ENCODE measurements around the gene GASK1A. TPM values are rescaled to one million over a fixed set of nuclear protein-coding genes. Genes with fewer than 3 reads are reported as not detected.

Gene GASK1A
- total and polyA plus RNA-seq, 2 donors = 10.5 to 25.1 TPM

GRCh38 chr3:43023066-43023465 lies 44.0 kb downstream of the GASK1A start:
- Histone ChIP-seq H3K4me1 (ENCODE audit: insufficient read depth) (no peaks in the 10 kb centered on the region), H3K4me3 (ENCODE audit: low read depth, low read length) (no peak overlapping the region), H3K36me3 (ENCODE audit: insufficient read depth) (no peaks in the 10 kb centered on the region), H3K27ac (ENCODE audit: low read depth) (no peak overlapping the region)
- DNase-seq (ENCODE audit: extremely low spot score) = no peak
- 93% methylated on average over 4 of the region's 4 CpGs for WGBS

DNA sequence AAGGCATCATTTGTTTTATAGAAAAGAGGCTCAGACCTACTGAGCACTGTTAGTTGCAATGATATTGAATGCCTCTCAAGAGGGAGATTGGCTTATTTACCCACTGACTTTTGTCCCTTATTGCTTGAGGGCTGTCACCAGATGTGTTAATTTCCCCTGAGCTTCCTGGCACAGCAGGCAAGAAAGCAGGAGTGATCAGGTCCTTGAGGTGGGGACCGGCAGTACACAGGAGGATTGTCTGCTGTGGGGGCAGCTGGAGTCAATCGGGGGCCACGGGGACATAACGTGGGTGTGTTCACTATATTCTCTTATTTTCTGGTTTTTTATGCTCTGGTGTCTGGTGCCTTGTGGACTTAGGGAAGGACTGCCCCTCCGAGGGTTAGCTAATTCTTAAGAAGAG lies 44.6 kb downstream of the GASK1A start:
- DNase-seq (ENCODE audit: extremely low spot score) = no peak
- Histone ChIP-seq H3K36me3 (ENCODE audit: insufficient read depth) (no peaks in the 10 kb centered on the region), H3K27ac (ENCODE audit: low read depth) (no peak overlapping the region), H3K4me3 (ENCODE audit: low read depth, low read length) (no peak overlapping the region), H3K4me1 (ENCODE audit: insufficient read depth) (no peaks in the 10 kb centered on the region)
- 81% methylated on average over 5 of the region's 5 CpGs for WGBS

- no peaks in the 10 kb centered on the region for H3K36me3 ChIP-seq (ENCODE audit: insufficient read depth)
- 67% methylated on average over 6 of the region's 6 CpGs for WGBS
- DNase-seq (ENCODE audit: extremely low spot score) = no peak
- H3K4me1 ChIP-seq (ENCODE audit: insufficient read depth) = no peaks in the 10 kb centered on the region
- H3K4me3 ChIP-seq (ENCODE audit: low read depth, low read length) = no peak overlapping the region
- no peak overlapping the region for H3K27ac ChIP-seq (ENCODE audit: low read depth)
Measured at GRCh38 chr3:43024181-43024885, 45.2 kb downstream of the GASK1A start.

DNA sequence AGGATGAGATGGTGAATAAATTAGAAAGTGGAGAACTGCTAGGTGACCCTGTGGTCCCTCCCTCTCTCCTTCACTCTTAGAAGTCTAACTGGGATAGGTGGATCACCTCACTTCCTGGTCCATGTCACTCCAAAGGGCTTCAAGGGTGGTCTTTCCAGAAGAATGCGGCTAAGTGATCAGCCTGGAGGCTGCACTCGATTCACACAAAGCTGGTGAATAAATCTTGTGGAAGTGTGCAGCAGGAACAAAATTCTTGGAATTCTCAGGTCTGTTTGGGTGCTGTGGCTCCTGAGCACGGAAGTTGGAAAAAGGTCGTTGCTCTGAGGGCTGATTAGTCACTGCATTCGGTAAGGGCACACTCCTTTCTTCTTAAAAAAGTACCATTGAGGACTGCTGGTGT lies 46.3 kb downstream of the GASK1A start:
- H3K4me1 ChIP-seq (ENCODE audit: insufficient read depth) = no peaks in the 10 kb centered on the region
- no peak overlapping the region for H3K27ac ChIP-seq (ENCODE audit: low read depth)
- 75% methylated on average over 5 of the region's 5 CpGs for WGBS

DNA sequence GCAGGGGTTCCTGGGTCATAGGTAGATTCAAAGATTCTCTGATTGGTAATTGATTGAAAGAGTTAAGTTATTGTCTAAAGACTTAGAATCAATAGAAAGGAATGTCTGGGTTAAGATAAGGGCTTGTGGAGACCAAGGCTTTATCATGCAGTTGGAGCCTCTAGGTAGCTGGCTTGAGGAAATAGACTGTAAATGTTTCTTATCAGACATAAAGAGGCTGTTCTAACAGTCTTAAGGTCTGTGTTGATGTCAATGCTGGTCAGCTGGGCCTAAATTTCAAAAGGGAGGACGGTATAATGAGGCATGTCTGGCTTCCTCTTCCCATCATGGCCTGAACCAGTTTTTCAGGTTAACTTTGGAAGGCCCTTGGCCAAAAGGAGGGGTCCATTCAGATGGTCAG lies 48.9 kb downstream of the GASK1A start:
- H3K4me1 ChIP-seq (ENCODE audit: insufficient read depth) = no peaks in the 10 kb centered on the region

More for the DNA sequence above, 46.3 kb downstream of the GASK1A start:
- DNase-seq (ENCODE audit: extremely low spot score) = no peak
- no peaks in the 10 kb centered on the region for H3K36me3 ChIP-seq (ENCODE audit: insufficient read depth)
- H3K4me3 ChIP-seq (ENCODE audit: low read depth, low read length) = no peak overlapping the region

DNA sequence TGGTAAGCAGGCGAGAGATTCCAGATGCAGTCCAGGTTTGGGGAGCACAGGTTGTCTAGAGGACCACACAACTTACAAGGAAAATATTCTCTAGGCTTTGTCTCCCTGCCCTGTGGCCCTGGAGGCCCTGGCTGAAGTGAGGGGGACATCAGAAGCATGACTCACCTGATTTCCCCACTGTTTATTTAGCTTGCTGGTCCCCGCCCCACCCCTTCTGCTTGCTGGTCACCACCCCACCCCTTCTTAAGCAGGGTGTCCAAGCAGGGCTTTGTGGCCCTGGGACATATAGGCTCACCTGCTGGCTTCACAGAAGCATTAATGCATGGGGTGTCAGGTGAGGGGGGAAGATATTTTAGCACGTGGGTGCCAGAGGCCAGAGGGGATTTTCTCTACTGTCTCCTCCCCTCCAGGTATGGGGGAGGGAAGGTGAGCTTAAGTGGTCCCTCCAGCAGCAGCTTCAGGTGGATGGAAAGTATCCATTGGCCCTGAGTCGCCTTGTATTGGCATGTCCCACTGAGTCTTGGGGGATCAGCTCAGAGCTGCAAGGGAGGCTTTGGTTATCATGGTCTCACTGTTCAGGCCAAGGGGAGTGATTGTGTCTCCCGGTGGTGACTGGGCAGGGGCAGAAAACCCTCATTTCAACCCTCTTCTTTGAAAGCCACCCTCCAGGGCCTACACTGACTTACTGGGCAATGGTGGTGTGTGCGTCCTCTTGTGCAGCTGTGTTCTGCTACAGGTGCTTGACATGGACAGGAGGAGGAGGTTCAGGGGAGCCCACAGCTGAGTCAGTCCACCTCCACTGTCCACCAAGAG lies 49.8 kb downstream of the GASK1A start:
- Histone ChIP-seq H3K36me3 (ENCODE audit: insufficient read depth) (no peaks in the 10 kb centered on the region), H3K4me3 (ENCODE audit: low read depth, low read length) (no peak overlapping the region), H3K4me1 (ENCODE audit: insufficient read depth) (no peaks in the 10 kb centered on the region), H3K27ac (ENCODE audit: low read depth) (no peak overlapping the region)
- no peak for DNase-seq (ENCODE audit: extremely low spot score)
- 92% methylated on average over 6 of the region's 6 CpGs for WGBS

More for the DNA sequence above, 48.9 kb downstream of the GASK1A start:
- no peak overlapping the region for H3K4me3 ChIP-seq (ENCODE audit: low read depth, low read length)
- 69% methylated on average over 1 of the region's 1 CpG for WGBS
- H3K27ac ChIP-seq (ENCODE audit: low read depth) = no peak overlapping the region
- DNase-seq (ENCODE audit: extremely low spot score) = no peak
- no peaks in the 10 kb centered on the region for H3K36me3 ChIP-seq (ENCODE audit: insufficient read depth)

DNA sequence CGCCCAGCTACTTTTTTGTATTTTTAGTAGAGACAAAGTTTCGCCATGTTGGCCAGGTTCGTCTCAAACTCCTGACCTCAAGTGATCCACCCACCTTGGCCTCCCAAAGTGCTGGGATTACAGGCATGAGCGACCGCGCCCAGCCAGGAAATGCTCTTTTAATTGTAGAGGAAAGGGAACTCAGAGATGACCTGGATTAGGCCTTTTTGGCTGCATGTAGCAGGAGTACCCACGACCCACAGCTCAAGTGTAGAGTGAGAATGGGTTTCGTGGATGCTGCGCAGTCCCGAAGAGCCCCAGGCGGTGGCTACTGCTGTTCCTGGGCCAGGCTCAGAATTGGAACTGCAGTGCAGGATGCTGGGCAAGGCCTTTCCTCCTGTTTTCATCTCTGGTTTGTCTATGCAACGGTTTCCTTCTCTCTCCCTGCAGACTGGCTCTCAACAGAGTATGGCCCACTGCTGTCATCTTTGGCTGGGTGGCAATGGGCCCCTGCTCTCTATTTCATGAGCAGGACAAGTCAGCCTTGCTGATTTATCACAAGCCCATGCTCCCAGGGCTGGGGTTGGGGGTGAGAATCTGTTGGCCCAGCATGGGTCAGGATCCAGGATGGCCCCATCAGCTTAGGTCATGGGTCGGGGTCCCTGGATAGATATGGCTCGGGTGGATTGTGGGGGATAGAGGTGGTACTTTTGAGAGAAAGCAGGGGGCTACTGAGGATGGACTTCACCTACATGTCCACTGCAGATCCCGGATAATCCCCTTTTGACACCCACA lies 51.2 kb downstream of the GASK1A start:
- Histone ChIP-seq H3K27ac (ENCODE audit: low read depth) (no peak overlapping the region), H3K4me3 (ENCODE audit: low read depth, low read length) (no peak overlapping the region), H3K4me1 (ENCODE audit: insufficient read depth) (no peaks in the 10 kb centered on the region), H3K36me3 (ENCODE audit: insufficient read depth) (no peaks in the 10 kb centered on the region)
- WGBS = 88% methylated on average over 15 of the region's 15 CpGs
- DNase-seq (ENCODE audit: extremely low spot score) = no peak

- H3K36me3 ChIP-seq (ENCODE audit: insufficient read depth) = no peaks in the 10 kb centered on the region
- WGBS = 67% methylated on average over 4 of the region's 4 CpGs
- H3K4me1 ChIP-seq (ENCODE audit: insufficient read depth) = no peaks in the 10 kb centered on the region
- H3K4me3 ChIP-seq (ENCODE audit: low read depth, low read length) = no peak overlapping the region
- DNase-seq (ENCODE audit: extremely low spot score) = no peak
- no peak overlapping the region for H3K27ac ChIP-seq (ENCODE audit: low read depth)
Measured at GRCh38 chr3:43031485-43031884, 52.4 kb downstream of the GASK1A start.

DNA sequence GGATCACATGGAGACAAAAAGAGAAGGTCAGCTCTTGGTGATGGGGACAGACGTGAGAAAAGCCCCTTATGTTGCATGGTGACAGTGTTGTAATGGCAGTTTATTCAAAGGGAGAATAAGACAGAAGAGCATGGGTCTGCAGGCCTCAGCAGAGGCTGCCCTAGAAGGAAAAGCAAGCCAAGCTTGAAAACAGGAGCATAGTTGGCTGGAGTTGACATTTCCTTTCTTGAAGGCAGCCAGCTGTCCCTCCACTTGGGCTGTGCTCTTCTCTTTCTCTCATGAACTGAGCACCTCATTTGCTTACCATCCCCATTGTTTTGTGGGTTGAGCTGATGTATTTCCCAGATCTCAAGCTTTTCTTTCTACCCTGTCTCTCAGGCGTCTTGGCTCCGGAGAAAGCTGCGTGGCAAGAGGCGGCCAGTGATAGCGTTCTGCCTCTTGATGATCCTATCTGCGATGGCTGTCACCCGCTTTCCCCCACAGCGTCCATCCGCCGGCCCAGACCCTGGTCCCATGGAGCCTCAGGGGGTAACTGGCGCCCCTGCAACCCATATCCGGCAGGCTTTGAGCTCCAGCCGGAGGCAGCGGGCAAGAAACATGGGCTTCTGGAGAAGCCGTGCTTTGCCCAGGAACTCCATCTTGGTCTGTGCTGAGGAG lies 52.9 kb downstream of the GASK1A start:
- no peak overlapping the region for H3K4me3 ChIP-seq (ENCODE audit: low read depth, low read length)

DNA sequence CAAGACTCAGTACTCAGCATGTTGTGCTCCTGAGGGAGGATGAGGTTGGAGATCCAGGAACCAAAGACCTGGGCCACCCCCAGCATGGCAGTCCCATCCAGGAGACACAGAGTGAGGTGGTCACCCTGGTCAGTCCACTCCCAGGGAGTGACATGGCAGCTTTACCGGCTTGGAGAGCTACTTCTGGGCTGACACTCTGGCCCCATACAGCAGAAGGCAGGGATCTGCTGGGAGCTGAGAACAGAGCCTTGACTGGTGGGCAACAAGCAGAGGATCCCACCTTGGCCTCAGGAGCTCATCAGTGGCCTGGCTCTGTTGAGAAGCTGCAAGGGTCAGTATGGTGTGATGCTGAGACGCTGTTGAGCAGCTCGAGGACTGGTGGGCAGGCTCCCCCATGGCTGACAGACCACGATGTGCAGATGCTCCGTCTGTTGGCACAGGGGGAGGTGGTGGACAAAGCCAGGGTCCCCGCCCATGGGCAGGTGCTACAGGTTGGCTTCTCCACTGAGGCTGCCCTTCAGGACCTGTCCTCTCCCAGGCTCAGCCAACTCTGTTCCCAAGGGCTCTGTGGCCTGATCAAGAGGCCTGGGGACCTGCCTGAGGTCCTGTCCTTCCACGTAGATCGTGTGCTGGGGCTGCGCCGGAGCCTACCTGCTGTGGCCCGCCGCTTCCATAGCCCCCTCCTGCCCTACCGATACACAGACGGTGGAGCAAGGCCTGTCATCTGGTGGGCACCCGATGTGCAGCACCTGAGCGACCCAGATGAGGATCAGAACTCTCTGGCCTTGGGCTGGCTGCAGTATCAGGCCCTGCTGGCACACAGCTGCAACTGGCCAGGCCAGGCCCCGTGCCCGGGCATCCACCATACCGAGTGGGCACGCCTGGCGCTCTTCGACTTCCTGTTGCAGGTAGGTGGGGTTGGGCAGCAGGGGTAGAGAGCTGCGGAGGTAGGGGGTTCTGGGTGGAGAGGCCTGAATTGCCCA lies 53.8 kb downstream of the GASK1A start:
- Histone ChIP-seq H3K4me3 (ENCODE audit: low read depth, low read length) (no peak overlapping the region), H3K4me1 (ENCODE audit: insufficient read depth) (no peaks in the 10 kb centered on the region), H3K27ac (ENCODE audit: low read depth) (no peak overlapping the region), H3K36me3 (ENCODE audit: insufficient read depth) (no peaks in the 10 kb centered on the region)
- WGBS = 97% methylated on average over 23 of the region's 23 CpGs
- DNase-seq (ENCODE audit: extremely low spot score) = no peak

More for the DNA sequence above, 52.9 kb downstream of the GASK1A start:
- no peaks in the 10 kb centered on the region for H3K36me3 ChIP-seq (ENCODE audit: insufficient read depth)
- WGBS = 95% methylated on average over 16 of the region's 16 CpGs
- H3K4me1 ChIP-seq (ENCODE audit: insufficient read depth) = no peaks in the 10 kb centered on the region
- no peak overlapping the region for H3K27ac ChIP-seq (ENCODE audit: low read depth)
- no peak for DNase-seq (ENCODE audit: extremely low spot score)

GRCh38 chr3:43034200-43034599 lies 55.1 kb downstream of the GASK1A start:
- 71% methylated on average over 4 of the region's 4 CpGs for WGBS
- Histone ChIP-seq H3K36me3 (ENCODE audit: insufficient read depth) (no peaks in the 10 kb centered on the region), H3K4me1 (ENCODE audit: insufficient read depth) (no peaks in the 10 kb centered on the region), H3K27ac (ENCODE audit: low read depth) (no peak overlapping the region), H3K4me3 (ENCODE audit: low read depth, low read length) (no peak overlapping the region)
- no peak for DNase-seq (ENCODE audit: extremely low spot score)

DNA sequence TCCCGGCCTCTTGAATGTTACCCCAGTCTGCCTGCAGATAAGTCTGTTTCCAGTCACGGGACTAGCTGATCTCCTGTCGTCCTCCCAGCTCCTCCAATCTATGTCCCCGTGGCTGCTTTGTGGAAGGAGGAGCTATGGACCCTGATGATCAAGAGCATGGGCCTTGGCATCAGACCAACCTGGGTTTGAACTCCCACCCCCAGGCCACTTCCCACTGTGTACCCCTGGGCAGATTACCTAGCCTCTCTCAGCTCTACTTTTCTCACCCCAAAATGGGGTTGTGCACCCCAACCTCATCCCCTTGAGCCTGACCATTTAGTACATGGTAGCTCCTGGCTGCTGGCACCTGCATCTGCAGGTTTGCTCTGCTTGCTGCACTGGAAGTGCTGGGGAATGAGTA lies 55.8 kb downstream of the GASK1A start:
- no peak overlapping the region for H3K4me3 ChIP-seq (ENCODE audit: low read depth, low read length)
- H3K27ac ChIP-seq (ENCODE audit: low read depth) = no peak overlapping the region
- no peaks in the 10 kb centered on the region for H3K36me3 ChIP-seq (ENCODE audit: insufficient read depth)
- H3K4me1 ChIP-seq (ENCODE audit: insufficient read depth) = no peaks in the 10 kb centered on the region
- WGBS = 93% methylated on average over 4 of the region's 4 CpGs
- DNase-seq (ENCODE audit: extremely low spot score) = no peak

All from urinary bladder (tissue), 4 donors.